Activated CD4-positive, alpha-beta T cell treated with anti-CD3 and anti-CD28 coated beads, Interleukin-2, amount 50 U/mL, for 48 hours (primary cell): ENCODE results near the gene TBKBP1.

ENCODE experiments used
- DNase-seq, 2 experiments: peaks; one replicate each; pipeline ENCODE4 v3.0.0-alpha.2; 2020

The TBKBP1 gene

GRCh38 chr17:47716375-47716774 lies 22.4 kb downstream of the TBKBP1 start:
- no peak for DNase-seq

- peak; percentile 52 to 65 for DNase-seq
These were observed 23.3 kb downstream of the TBKBP1 start for GRCh38 chr17:47717261-47717697.

GRCh38 chr17:47717979-47718621 lies 24.1 kb downstream of the TBKBP1 start:
- DNase-seq, result peak; percentile 40 to 56

GRCh38 chr17:47718634-47719405 lies 24.9 kb downstream of the TBKBP1 start:
- DNase-seq, result peak in 1 of 2 experiments; percentile 36

- peak; percentile 80 to 89 for DNase-seq
These were observed 25.6 kb downstream of the TBKBP1 start for GRCh38 chr17:47719411-47720152.

GRCh38 chr17:47720196-47720595 lies 26.2 kb downstream of the TBKBP1 start:
- no peak for DNase-seq

- peak; percentile 97 to 99 for DNase-seq
These were observed 27.0 kb downstream of the TBKBP1 start for GRCh38 chr17:47720754-47721533.

- DNase-seq, result peak in 1 of 2 experiments; percentile 40
These were observed 27.8 kb downstream of the TBKBP1 start for GRCh38 chr17:47721725-47722124.

- no peak for DNase-seq
These were observed 30.7 kb downstream of the TBKBP1 start for GRCh38 chr17:47724705-47725104.

- DNase-seq, result no peak
These were observed 31.6 kb downstream of the TBKBP1 start for GRCh38 chr17:47725446-47726111.

- no peak for DNase-seq
These were observed 33.1 kb downstream of the TBKBP1 start for GRCh38 chr17:47726796-47727703.

GRCh38 chr17:47727704-47728036 lies 33.7 kb downstream of the TBKBP1 start:
- DNase-seq, result no peak

- DNase-seq, result no peak
These were observed 34.4 kb downstream of the TBKBP1 start for GRCh38 chr17:47728214-47728877.

GRCh38 chr17:47729476-47729875 lies 35.5 kb downstream of the TBKBP1 start:
- no peak for DNase-seq

GRCh38 chr17:47730681-47731080 lies 36.7 kb downstream of the TBKBP1 start:
- DNase-seq, result no peak

GRCh38 chr17:47731396-47731795 lies 37.4 kb downstream of the TBKBP1 start:
- no peak for DNase-seq

GRCh38 chr17:47732399-47733046 lies 38.6 kb downstream of the TBKBP1 start:
- DNase-seq, result no peak

- peak; percentile 91 to 94 for DNase-seq
These were observed 39.2 kb downstream of the TBKBP1 start, which contains the start of gene TBX21 for GRCh38 chr17:47733047-47733673. TSS of gene TBX21 (plus strand) at chr17:47733236. CDS start at chr17:47733455, 219 bp downstream.

- no peak for DNase-seq
These were observed 39.9 kb downstream of the TBKBP1 start for GRCh38 chr17:47733674-47734410.
